Measurements from ENCODE around the gene NPC1L1. TPM values are rescaled to one million over a fixed set of nuclear protein-coding genes. Genes with fewer than 3 reads are reported as not detected.

The NPC1L1 gene
- total and polyA plus RNA-seq, 4 donors = 0.01 to 0.48 (median 0.03) TPM

- peaks cover 0 to 9% (median 0%) of the 10 kb centered on the region in 4 donors for H3K9me3 ChIP-seq (ENCODE audit: control insufficient read depth in 4 of 4, insufficient read depth in 3 of 4, low read length in 3 of 4)
- no peak overlapping the region for H3K9ac ChIP-seq (ENCODE audit: insufficient read depth in 1 of 2, low read length in 2 of 2)
- H3K36me3 ChIP-seq (ENCODE audit: control insufficient read depth in 4 of 4, insufficient read depth in 4 of 4, low read length in 4 of 4) = no peaks in the 10 kb centered on the region
- TF ChIP-seq CTCF (IDR thresholded peaks at IDR 0.05; ENCODE audit: control extremely low read depth, extremely low read depth) = no peak
- H3K27ac ChIP-seq (ENCODE audit: low read depth in 1 of 2, low read length in 1 of 2) = no peak overlapping the region
- WGBS, 2 donors = 71 to 79% methylated on average over 10 of the region's 10 CpGs
- DNase-seq (no peak), ATAC-seq (ENCODE audit: insufficient read depth, low FRiP score) (no peak)
- H3K27me3 ChIP-seq (ENCODE audit: control insufficient read depth in 3 of 3, insufficient read depth in 3 of 3, low read length in 2 of 3) = no peaks in the 10 kb centered on the region
- no peak overlapping the region for H3K4me3 ChIP-seq
- peaks cover 0 to 15% (median 0%) of the 10 kb centered on the region in 5 donors for H3K4me1 ChIP-seq (ENCODE audit: control insufficient read depth in 5 of 5, insufficient read depth in 5 of 5, low read length in 5 of 5)
Observed at GRCh38 chr7:44530990-44531389, 10.1 kb downstream of the NPC1L1 start.

GRCh38 chr7:44524811-44525388 lies 16.2 kb downstream of the NPC1L1 start:
- Histone ChIP-seq H3K9me3 (ENCODE audit: control insufficient read depth in 4 of 4, insufficient read depth in 3 of 4, low read length in 3 of 4) (peaks cover 0 to 15% (median 2%) of the 10 kb centered on the region in 4 donors), H3K4me1 (ENCODE audit: control insufficient read depth in 5 of 5, insufficient read depth in 5 of 5, low read length in 5 of 5) (no peaks in the 10 kb centered on the region), H3K36me3 (ENCODE audit: control insufficient read depth in 4 of 4, insufficient read depth in 4 of 4, low read length in 4 of 4) (no peaks in the 10 kb centered on the region), H3K27ac (ENCODE audit: low read depth in 1 of 2, low read length in 1 of 2) (no peak overlapping the region), H3K4me3 (no peak overlapping the region), H3K9ac (ENCODE audit: insufficient read depth in 1 of 2, low read length in 2 of 2) (no peak overlapping the region), H3K27me3 (ENCODE audit: control insufficient read depth in 3 of 3, insufficient read depth in 3 of 3, low read length in 2 of 3) (no peaks in the 10 kb centered on the region)
- ATAC-seq (ENCODE audit: insufficient read depth, low FRiP score) = no peak
- WGBS, 2 donors = 87 to 88% methylated on average over 3 of the region's 3 CpGs
- no peak for TF ChIP-seq CTCF (IDR thresholded peaks at IDR 0.05; ENCODE audit: control extremely low read depth, extremely low read depth)
- no peak for DNase-seq

DNA sequence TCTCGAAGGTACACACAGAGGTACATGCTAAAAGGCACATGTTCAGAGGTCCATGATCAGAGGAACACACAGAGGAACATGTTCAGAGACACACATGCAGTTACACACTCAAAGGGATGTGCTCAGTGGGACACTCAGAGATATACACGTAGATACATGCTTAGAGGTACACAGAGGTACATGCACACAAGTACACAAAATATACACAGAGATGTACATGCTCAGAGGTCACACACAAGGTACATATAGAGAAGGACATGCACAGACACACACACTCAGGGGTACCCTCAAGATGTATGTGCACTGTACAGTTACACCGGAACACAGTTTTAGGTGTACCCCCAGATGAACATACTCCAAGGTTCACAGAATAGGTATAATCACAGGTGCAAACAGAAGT lies 18.8 kb downstream of the NPC1L1 start:
- H3K36me3 ChIP-seq (ENCODE audit: control insufficient read depth in 4 of 4, insufficient read depth in 4 of 4, low read length in 4 of 4) = no peaks in the 10 kb centered on the region
- H3K9me3 ChIP-seq (ENCODE audit: control insufficient read depth in 4 of 4, insufficient read depth in 3 of 4, low read length in 3 of 4) = peaks cover 0 to 9% (median 2%) of the 10 kb centered on the region in 4 donors
- no peak for DNase-seq
- no peak for ATAC-seq (ENCODE audit: insufficient read depth, low FRiP score)
- H3K9ac ChIP-seq (ENCODE audit: insufficient read depth in 1 of 2, low read length in 2 of 2) = no peak overlapping the region
- no peak overlapping the region for H3K27ac ChIP-seq (ENCODE audit: low read depth in 1 of 2, low read length in 1 of 2)
- no peaks in the 10 kb centered on the region for H3K4me1 ChIP-seq (ENCODE audit: control insufficient read depth in 5 of 5, insufficient read depth in 5 of 5, low read length in 5 of 5)
- H3K4me3 ChIP-seq = no peak overlapping the region
- TF ChIP-seq CTCF (IDR thresholded peaks at IDR 0.05; ENCODE audit: control extremely low read depth, extremely low read depth) = no peak
- H3K27me3 ChIP-seq (ENCODE audit: control insufficient read depth in 3 of 3, insufficient read depth in 3 of 3, low read length in 2 of 3) = no peaks in the 10 kb centered on the region
- 85 to 88% methylated on average over 3 of the region's 3 CpGs for WGBS, 2 donors
